Body of pancreas (tissue), 4 donors: ENCODE measurements around the gene DAPK1. TPM values are rescaled to one million over a fixed set of nuclear protein-coding genes. Genes with fewer than 3 reads are reported as not detected.

Experiments
- ATAC-seq: fragments of 150-250 bp; one replicate; pipeline ENCODE4 v1.9.1; 2016
- DNase-seq, 4 donors: peaks; one replicate each; pipeline ENCODE4 v3.0.0-alpha.2; 2019
- H3K27ac ChIP-seq, 4 donors: fragments of 200-600 bp; sonication (generic); 1 replicate in 3 of 4; 2 replicates in 1 of 4; pipeline versions ENCODE4 v1.5.1 to v1.6.1; 2016 to 2019; ENCODE audit warnings: mild to moderate bottlenecking in 1 of 4, mixed read lengths in 1 of 4, moderate library complexity in 1 of 4
- H3K27me3 ChIP-seq, 2 donors: fragments of 200-600 bp; sonication (generic); one replicate each; pipeline ENCODE4 v1.6.0; 2016; ENCODE audit warnings: mild to moderate bottlenecking in 1 of 2
- H3K36me3 ChIP-seq, 2 donors: fragments of 200-600 bp; sonication (generic); replicated peaks in 1 of 2; 2 replicates each; pipeline ENCODE4 v1.5.1; 2016; ENCODE audit warnings: low read depth in 2 of 2; ENCODE audit not compliant: insufficient read depth in 1 of 2
- H3K4me1 ChIP-seq: fragments of 200-600 bp; sonication (generic); one replicate; pipeline ENCODE4 v1.6.0; 2016
- H3K4me3 ChIP-seq, 2 donors: fragments of 200-600 bp; sonication (generic); 1 replicate in 1 of 2; 2 replicates in 1 of 2; pipeline ENCODE4 v1.5.1; 2016 to 2019
- H3K9me3 ChIP-seq, 3 donors: fragments of 200-600 bp; sonication (generic); 1 replicate in 2 of 3; 2 replicates in 1 of 3; pipeline ENCODE4 v1.5.1; 2016
- POLR2A ChIP-seq, 3 donors: fragments of 450-650 bp; IDR thresholded peaks; one replicate each; pipeline ENCODE4 v1.6.1; 2016; ENCODE audit warnings: antibody characterized with exemption in 3 of 3, mild to moderate bottlenecking in 2 of 3
- WGBS, 2 donors: methylation state at CpG; one replicate each; pipeline ENCODE4 v1.1.5; 2017; 5-methylcytosine and 5-hydroxymethylcytosine counted together
- intact Hi-C: fragments of 100-400 bp; cut with DNase I; formaldehyde crosslinking; loops from one replicate; pipeline ENCODE4 v1.15.1; 2023
- total RNA-seq, 2 donors: library from RNA; depleted of rRNA; stranded (reverse); fragments of >200 nt; gene quantifications; one replicate each; pipeline ENCODE4 v1.1.0, GENCODE V29; 2016
- TF ChIP-seq, protein P1 (sequence below), 7 experiments: fragments of 450-650 bp in 4 of 7; fragments of 200-600 bp in 3 of 7; sonication (generic) in 3 of 7; IDR thresholded peaks; one replicate each; pipeline ENCODE4 v1.5.1; 2016 to 2019; ENCODE audit warnings: antibody characterized with exemption in 7 of 7

Gene DAPK1
- total RNA-seq, 2 donors from 2014 or later = 79.6 to 152 TPM

- TF ChIP-seq POLR2A (IDR thresholded peaks at IDR 0.05) = no peak
- TF ChIP-seq, protein P1, sequence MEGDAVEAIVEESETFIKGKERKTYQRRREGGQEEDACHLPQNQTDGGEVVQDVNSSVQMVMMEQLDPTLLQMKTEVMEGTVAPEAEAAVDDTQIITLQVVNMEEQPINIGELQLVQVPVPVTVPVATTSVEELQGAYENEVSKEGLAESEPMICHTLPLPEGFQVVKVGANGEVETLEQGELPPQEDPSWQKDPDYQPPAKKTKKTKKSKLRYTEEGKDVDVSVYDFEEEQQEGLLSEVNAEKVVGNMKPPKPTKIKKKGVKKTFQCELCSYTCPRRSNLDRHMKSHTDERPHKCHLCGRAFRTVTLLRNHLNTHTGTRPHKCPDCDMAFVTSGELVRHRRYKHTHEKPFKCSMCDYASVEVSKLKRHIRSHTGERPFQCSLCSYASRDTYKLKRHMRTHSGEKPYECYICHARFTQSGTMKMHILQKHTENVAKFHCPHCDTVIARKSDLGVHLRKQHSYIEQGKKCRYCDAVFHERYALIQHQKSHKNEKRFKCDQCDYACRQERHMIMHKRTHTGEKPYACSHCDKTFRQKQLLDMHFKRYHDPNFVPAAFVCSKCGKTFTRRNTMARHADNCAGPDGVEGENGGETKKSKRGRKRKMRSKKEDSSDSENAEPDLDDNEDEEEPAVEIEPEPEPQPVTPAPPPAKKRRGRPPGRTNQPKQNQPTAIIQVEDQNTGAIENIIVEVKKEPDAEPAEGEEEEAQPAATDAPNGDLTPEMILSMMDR (IDR thresholded peaks at IDR 0.05) = no peak
- peak overlapping the region in 2 of 4 donors; percentile 27 to 77 for H3K27ac ChIP-seq
- no peaks in the 10 kb centered on the region for H3K27me3 ChIP-seq
- H3K9me3 ChIP-seq = no peaks in the 10 kb centered on the region
- no peak overlapping the region for H3K4me3 ChIP-seq
- H3K36me3 ChIP-seq = no peaks in the 10 kb centered on the region
- H3K4me1 ChIP-seq = peaks cover 25% of the 10 kb centered on the region
- DNase-seq (no peak), ATAC-seq (no peak)
- intact Hi-C loops = no loop called here
- 71% methylated on average over 5 of the region's 5 CpGs for WGBS, 2 donors
These were observed 216.3 kb downstream of the DAPK1 start for GRCh38 chr9:87713988-87714330.

GRCh38 chr9:87714819-87715218 lies 217.2 kb downstream of the DAPK1 start:
- peaks cover 25% of the 10 kb centered on the region for H3K4me1 ChIP-seq
- ATAC-seq (peak; percentile 89), DNase-seq (peak; percentile 73 to 92 (median 84))
- peak overlapping the region; percentile 1 to 77 (median 51) for H3K27ac ChIP-seq
- TF ChIP-seq, protein P1 (IDR thresholded peaks at IDR 0.05) = no peak
- no peak for TF ChIP-seq POLR2A (IDR thresholded peaks at IDR 0.05)
- intact Hi-C loops = no loop called here
- no peak overlapping the region for H3K4me3 ChIP-seq
- H3K9me3 ChIP-seq = no peaks in the 10 kb centered on the region
- no peaks in the 10 kb centered on the region for H3K36me3 ChIP-seq
- 27 to 46% methylated on average over 2 of the region's 2 CpGs for WGBS, 2 donors
- no peaks in the 10 kb centered on the region for H3K27me3 ChIP-seq

- TF ChIP-seq, protein P1 (IDR thresholded peaks at IDR 0.05) = no peak
- no peak for TF ChIP-seq POLR2A (IDR thresholded peaks at IDR 0.05)
- Histone ChIP-seq H3K9me3 (no peaks in the 10 kb centered on the region), H3K27me3 (no peaks in the 10 kb centered on the region), H3K4me3 (no peak overlapping the region), H3K36me3 (no peaks in the 10 kb centered on the region), H3K4me1 (peaks cover 25% of the 10 kb centered on the region), H3K27ac (no peak overlapping the region)
- DNase-seq = no peak
- intact Hi-C loops = no loop called here
- ATAC-seq = no peak
- 82 to 88% methylated on average over 2 of the region's 2 CpGs for WGBS, 2 donors
These were observed 218.5 kb downstream of the DAPK1 start for GRCh38 chr9:87716141-87716540.

DNA sequence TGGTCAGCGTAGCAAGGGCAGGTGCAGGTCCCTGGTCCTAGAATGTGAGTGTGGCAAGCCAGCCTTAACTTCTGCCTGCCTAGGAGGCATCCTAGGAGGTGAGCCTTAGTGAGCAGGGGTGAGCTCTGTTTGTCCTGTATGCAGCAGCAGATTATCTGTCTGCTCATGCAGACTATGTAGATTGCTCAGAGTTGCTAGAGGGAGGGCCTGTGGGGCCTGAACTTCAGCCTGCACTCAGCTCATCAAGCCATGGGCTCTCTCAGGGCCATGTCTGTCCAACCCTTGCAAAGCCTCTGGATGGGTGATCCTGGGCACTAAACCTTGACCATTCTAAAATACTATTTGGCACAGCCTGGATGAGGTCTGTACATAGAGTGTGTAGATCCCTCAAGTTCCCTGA lies 219.8 kb downstream of the DAPK1 start:
- no peak for ATAC-seq
- no peaks in the 10 kb centered on the region for H3K9me3 ChIP-seq
- intact Hi-C loops = no loop called here
- DNase-seq = no peak
- no peaks in the 10 kb centered on the region for H3K36me3 ChIP-seq
- peaks cover 25% of the 10 kb centered on the region for H3K4me1 ChIP-seq
- 33 to 79% methylated on average over 1 of the region's 1 CpG for WGBS, 2 donors
- H3K27ac ChIP-seq = no peak overlapping the region
- H3K27me3 ChIP-seq = no peaks in the 10 kb centered on the region
- TF ChIP-seq, protein P1 (IDR thresholded peaks at IDR 0.05) = no peak
- no peak for TF ChIP-seq POLR2A (IDR thresholded peaks at IDR 0.05)
- no peak overlapping the region for H3K4me3 ChIP-seq

- H3K27me3 ChIP-seq = no peaks in the 10 kb centered on the region
- no peak overlapping the region for H3K27ac ChIP-seq
- WGBS, 2 donors = 98% methylated on average over 3 of the region's 3 CpGs
- H3K9me3 ChIP-seq = no peaks in the 10 kb centered on the region
- H3K36me3 ChIP-seq = no peaks in the 10 kb centered on the region
- TF ChIP-seq, protein P1 (IDR thresholded peaks at IDR 0.05) = no peak
- no peak for TF ChIP-seq POLR2A (IDR thresholded peaks at IDR 0.05)
- H3K4me1 ChIP-seq = peaks cover 25% of the 10 kb centered on the region
- DNase-seq (no peak), ATAC-seq (no peak)
- H3K4me3 ChIP-seq = no peak overlapping the region
- intact Hi-C loops = no loop called here
These were observed 220.6 kb downstream of the DAPK1 start for GRCh38 chr9:87718231-87718630.
